ENCODE results near the gene STK39.

DNA sequence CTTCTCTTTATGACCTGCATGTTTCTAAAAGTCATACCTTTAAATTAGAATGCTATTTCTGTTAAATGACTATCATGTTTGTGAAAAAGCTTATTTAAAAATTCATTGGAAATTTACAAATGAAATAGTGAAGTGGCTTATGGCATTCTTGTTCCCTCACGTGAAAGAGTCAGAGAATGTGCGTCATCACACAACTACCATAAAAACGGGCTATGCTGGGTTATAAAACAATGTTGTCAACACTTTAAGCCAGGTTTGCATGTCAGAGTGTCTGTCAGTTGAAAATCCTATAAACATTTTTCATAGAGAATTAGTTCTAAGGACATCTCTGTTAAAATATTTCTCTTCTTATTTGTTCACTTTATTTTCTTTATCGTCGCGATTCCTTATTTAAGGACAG lies 42.5 kb upstream of the STK39 start:
- TF ChIP-seq CTCF (conservative IDR thresholded peaks at IDR 0.05 in 1 of 2, IDR thresholded peaks at IDR 0.05 in 1 of 2; ENCODE audit: low read depth in 1 of 2, low read length in 2 of 2): no peak
- TF ChIP-seq EZH2 (IDR thresholded peaks at IDR 0.05; ENCODE audit: low read length, missing control alignments): no peak

Data from fibroblast of lung (primary cell).